Kidney (tissue), 14 donors: ENCODE data around the gene FRRS1L. TPM values are rescaled to one million over a fixed set of nuclear protein-coding genes. Genes with fewer than 3 reads are reported as not detected.

Source experiments
- DNase-seq, 5 donors: peaks; one replicate each; pipeline ENCODE4 v3.0.0-alpha.2; 2013 to 2020
- FAIRE-seq: peaks from 2 replicates; lab custom pipeline; 2012; peaks lifted over from hg19 to GRCh38; lab: Jason Lieb, UNC
- H3K27ac ChIP-seq, 2 donors: one replicate each; pipeline ENCODE4 v1.7.0; 2013; ENCODE audit warnings: low read depth in 2 of 2, low read length in 2 of 2, inconsistent platforms in 1 of 2
- H3K27me3 ChIP-seq: one replicate; pipeline ENCODE4 v1.7.1; 2013; ENCODE audit warnings: low read length, inconsistent platforms; ENCODE audit not compliant: control insufficient read depth, insufficient read depth
- H3K36me3 ChIP-seq, 3 donors: one replicate each; pipeline versions ENCODE4 v1.7.0 to v1.7.1; 2013; ENCODE audit warnings: low read length in 3 of 3, control low read depth in 1 of 3, inconsistent platforms in 1 of 3; ENCODE audit not compliant: insufficient read depth in 3 of 3, control insufficient read depth in 2 of 3
- H3K4me1 ChIP-seq, 3 donors: one replicate each; pipeline versions ENCODE4 v1.7.0 to v1.7.1; 2013; ENCODE audit warnings: low read length in 3 of 3, inconsistent platforms in 1 of 3, low read depth in 1 of 3; ENCODE audit not compliant: control insufficient read depth in 2 of 3, insufficient read depth in 2 of 3
- H3K4me3 ChIP-seq, 3 donors: one replicate each; pipeline versions ENCODE4 v1.7.0 to v1.8.1; 2013; ENCODE audit warnings: low read length in 3 of 3, control low read depth in 1 of 3, inconsistent platforms in 1 of 3
- H3K9ac ChIP-seq, 3 donors: one replicate each; pipeline versions ENCODE4 v1.7.0 to v1.7.1; 2013; ENCODE audit warnings: low read length in 3 of 3, control low read depth in 1 of 3, inconsistent platforms in 1 of 3
- H3K9me3 ChIP-seq, 3 donors: one replicate each; pipeline versions ENCODE4 v1.7.0 to v1.7.1; 2013; ENCODE audit warnings: low read length in 3 of 3, control low read depth in 1 of 3, inconsistent platforms in 1 of 3; ENCODE audit not compliant: control insufficient read depth in 2 of 3, insufficient read depth in 1 of 3
- CTCF ChIP-seq: IDR thresholded peaks from 3 replicates; pipeline ENCODE4 v1.5.1; 2012; ENCODE audit warnings: mild to moderate bottlenecking, moderate library complexity, borderline replicate concordance; ENCODE audit not compliant: insufficient read depth; ENCODE audit errors: extremely low read depth
- intact Hi-C: fragments of 100-400 bp; cut with DNase I; formaldehyde crosslinking; loops from one replicate; pipeline ENCODE4 v1.11.1; 2022
- polyA plus RNA-seq: library from polyadenylated mRNA; stranded (reverse); fragments of 350-450 nt; fragmentation: Illumina TruSeq; extraction: RNeasy Lipid Tissue Mini Kit (QIAGEN cat#74804); gene quantifications from one replicate; pipeline ENCODE4 v1.2.3, GENCODE V29; 2014; ENCODE audit warnings: low read depth, low replicate concordance; ENCODE audit not compliant: insufficient read depth
- total RNA-seq: library from RNA; stranded (reverse); fragmentation: NEBNext Ultra II Directional; extraction: Animal tissue kit (Norgen Biotek cat#: 25700); gene quantifications from one replicate; pipeline ENCODE4 v1.2.1, GENCODE V29; 2021
- donor health status: control.
- donor health status: control.
- donor health status: control.
- donor health status: control.
- donor health status: control.
- donor health status: DM: yes; HTN: yes; CAD: no.
- donor health status: Normal renal cell carcinoma (clear cell type).

FRRS1L gene
- total and polyA plus RNA-seq, 2 donors from 2014 or later, result 0.06 TPM; not detected in 1

GRCh38 chr9:109138421-109138820 lies 28.6 kb downstream of the FRRS1L start:
- Histone ChIP-seq H3K27ac (no peak overlapping the region), H3K9me3 (no peaks in the 10 kb centered on the region), H3K27me3 (no peaks in the 10 kb centered on the region), H3K36me3 (no peaks in the 10 kb centered on the region), H3K4me1 (no peaks in the 10 kb centered on the region), H3K9ac (no peak overlapping the region), H3K4me3 (no peak overlapping the region)
- no peak for DNase-seq
- TF ChIP-seq CTCF, result no peak
- intact Hi-C loops, result no loop called here
- FAIRE-seq, result no peak

GRCh38 chr9:109134167-109134578 lies 32.9 kb downstream of the FRRS1L start:
- DNase-seq (no peak), FAIRE-seq (no peak)
- Histone ChIP-seq H3K9me3 (no peaks in the 10 kb centered on the region), H3K4me3 (no peak overlapping the region), H3K9ac (no peak overlapping the region), H3K4me1 (no peaks in the 10 kb centered on the region), H3K36me3 (no peaks in the 10 kb centered on the region), H3K27ac (no peak overlapping the region), H3K27me3 (no peaks in the 10 kb centered on the region)
- intact Hi-C loops, result no loop called here
- no peak for TF ChIP-seq CTCF

GRCh38 chr9:109133533-109133932 lies 33.5 kb downstream of the FRRS1L start:
- no peak for DNase-seq
- Histone ChIP-seq H3K4me1 (no peaks in the 10 kb centered on the region), H3K9ac (no peak overlapping the region), H3K36me3 (no peaks in the 10 kb centered on the region), H3K9me3 (no peaks in the 10 kb centered on the region), H3K4me3 (no peak overlapping the region), H3K27me3 (no peaks in the 10 kb centered on the region), H3K27ac (no peak overlapping the region)
- intact Hi-C loops, result no loop called here
- TF ChIP-seq CTCF, result no peak
- FAIRE-seq, result no peak

GRCh38 chr9:109132567-109133021 lies 34.5 kb downstream of the FRRS1L start:
- no peak for TF ChIP-seq CTCF
- no peaks in the 10 kb centered on the region for H3K27me3 ChIP-seq
- no peak overlapping the region for H3K4me3 ChIP-seq
- DNase-seq (peak in 1 of 5 donors; percentile 62), FAIRE-seq (no peak)
- H3K9ac ChIP-seq, result no peak overlapping the region
- H3K4me1 ChIP-seq, result no peaks in the 10 kb centered on the region
- H3K27ac ChIP-seq, result no peak overlapping the region
- H3K9me3 ChIP-seq, result no peaks in the 10 kb centered on the region
- no peaks in the 10 kb centered on the region for H3K36me3 ChIP-seq
- intact Hi-C loops, result no loop called here
